Stimulated activated CD8-positive, alpha-beta memory T cell treated with anti-CD3 and anti-CD28 coated beads, Interleukin-4, amount 100 ng/mL, for 1 hour (primary cell): ENCODE data around the gene BMAL1.
"Not testable (repeated sequence)": the region's sequence is repeated elsewhere in the genome, so short reads cannot be mapped to it uniquely, and the experiment has no call there.

ENCODE experiments used
- DNase-seq, 2 donors: peaks; one replicate each; pipeline ENCODE4 v3.0.0-alpha.2; 2020; ENCODE audit warnings: low read depth in 2 of 2, low spot score in 1 of 2

BMAL1 gene

DNA sequence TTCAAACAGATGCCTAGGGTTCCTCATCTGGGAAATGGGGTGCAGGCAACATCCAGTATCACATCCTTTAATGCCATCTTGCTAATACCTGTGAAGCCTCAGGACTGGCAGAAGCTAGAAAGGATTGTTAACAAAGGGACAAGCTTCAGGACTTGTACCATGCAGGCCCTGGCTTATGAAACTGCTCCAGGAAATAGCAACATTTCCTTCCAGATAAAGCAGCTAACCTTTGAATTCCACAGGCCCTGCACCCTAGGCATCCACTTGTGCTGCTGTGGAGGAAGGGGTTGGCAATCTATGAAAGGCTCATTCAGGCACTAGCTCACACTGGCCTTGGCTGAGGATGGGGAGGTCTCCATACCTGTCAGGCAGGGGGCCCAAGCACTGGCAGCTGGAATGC lies 98.2 kb downstream of the BMAL1 start:
- DNase-seq: no peak

GRCh38 chr11:13376402-13376801 lies 98.8 kb downstream of the BMAL1 start:
- no peak for DNase-seq

- no peak for DNase-seq
These were observed 99.2 kb downstream of the BMAL1 start for GRCh38 chr11:13376838-13377237.

DNA sequence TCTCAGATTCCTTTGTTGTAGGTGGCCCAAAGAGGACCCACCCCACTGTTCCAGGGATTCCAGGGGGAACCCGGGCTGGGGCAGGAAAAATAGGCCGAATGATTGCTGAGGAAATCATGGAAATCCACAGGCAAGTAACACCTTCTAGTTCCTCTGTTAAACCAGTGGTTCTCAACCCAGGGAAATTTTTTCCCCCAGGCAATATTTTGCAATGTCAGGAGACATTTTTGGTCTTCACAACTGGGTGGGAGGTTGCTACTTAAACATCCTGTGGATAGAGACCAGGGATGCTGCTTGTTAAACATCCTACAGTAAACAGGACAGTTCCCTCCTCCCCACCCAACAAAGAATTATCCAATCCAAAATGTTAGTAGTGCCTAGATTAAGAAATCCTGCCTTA lies 100.7 kb downstream of the BMAL1 start:
- no peak for DNase-seq

DNA sequence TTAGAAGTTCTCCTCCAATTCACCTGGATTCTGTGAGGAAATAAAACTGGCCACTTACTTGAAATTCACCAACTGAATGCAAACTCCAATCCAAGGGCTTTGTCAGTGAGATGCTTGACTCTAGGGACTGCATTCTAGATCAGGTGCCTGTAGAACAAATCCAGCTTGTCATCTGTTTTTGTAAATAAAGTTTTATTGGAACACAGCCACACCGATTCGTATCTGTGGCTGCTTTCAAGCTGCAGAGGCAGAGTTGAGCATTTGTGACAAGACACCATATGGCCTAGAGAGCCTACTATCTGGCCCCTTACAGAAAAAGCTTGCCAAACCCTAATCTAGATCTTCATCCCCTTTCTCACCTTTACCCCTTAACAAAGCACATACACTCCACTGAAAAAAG lies 103.1 kb downstream of the BMAL1 start:
- DNase-seq: no peak

- no peak for DNase-seq
These were observed 105.2 kb downstream of the BMAL1 start for GRCh38 chr11:13382751-13383150.

- no peak for DNase-seq
These were observed 107.5 kb downstream of the BMAL1 start for GRCh38 chr11:13384908-13385640.

GRCh38 chr11:13386567-13386966 lies 109.0 kb downstream of the BMAL1 start:
- DNase-seq: no peak

DNA sequence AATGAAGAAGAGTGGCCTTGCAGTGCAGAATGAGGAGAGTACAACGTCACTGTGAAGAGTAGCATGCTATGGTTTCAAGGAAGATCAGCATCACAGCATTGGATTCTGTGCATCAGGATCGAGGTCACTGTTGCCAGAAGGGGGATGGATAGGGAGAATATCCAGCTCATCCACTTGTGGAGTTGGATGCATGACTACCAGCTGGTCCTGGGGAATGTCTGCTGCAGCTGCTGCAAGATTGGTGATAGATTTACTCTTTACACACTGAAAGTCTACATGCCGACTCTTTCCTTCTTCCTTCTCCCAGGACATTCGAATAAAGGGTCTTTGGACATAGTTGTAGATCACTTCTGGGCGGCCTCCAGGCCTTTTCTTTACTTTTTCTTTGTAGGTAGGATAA lies 111.2 kb downstream of the BMAL1 start:
- DNase-seq: no peak

GRCh38 chr11:13391217-13391616 lies 113.6 kb downstream of the BMAL1 start:
- DNase-seq: no peak

DNA sequence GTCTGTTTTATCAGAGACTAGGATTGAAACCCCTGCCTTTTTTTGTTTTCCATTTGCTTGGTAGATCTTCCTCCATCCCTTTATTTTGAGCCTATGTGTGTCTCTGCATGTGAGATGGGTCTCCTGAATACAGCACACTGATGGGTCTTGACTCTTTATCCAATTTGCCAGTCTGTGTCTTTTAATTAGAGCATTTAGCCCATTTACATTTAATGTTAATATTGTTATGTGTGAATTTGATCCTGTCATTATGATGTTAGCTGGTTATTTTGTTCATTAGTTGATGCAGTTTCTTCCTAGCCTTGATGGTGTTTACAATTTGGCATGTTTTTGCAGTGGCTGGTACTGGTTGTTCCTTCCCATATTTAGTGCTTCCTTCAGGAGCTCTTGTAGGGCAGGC lies 120.7 kb downstream of the BMAL1 start:
- not testable (repeated sequence) for DNase-seq

DNA sequence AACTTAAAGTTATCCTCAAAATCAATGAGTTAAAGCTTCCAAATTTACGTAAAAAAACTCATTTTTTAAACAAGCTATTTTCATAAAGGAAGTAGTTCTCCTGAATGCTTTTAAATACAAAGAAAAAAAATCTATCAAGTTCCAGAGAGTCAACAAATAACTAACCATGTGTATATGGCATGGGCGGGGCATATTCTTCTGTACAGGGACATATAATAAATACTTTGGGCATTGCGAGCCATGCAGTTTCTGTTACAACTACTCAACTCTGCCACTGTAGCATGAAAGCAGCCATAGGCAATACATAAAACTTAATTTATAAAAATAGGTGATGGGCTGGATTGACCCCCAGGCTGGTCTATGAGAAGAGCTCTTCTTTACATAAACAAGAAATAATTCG lies 127.6 kb downstream of the BMAL1 start:
- no peak for DNase-seq

DNA sequence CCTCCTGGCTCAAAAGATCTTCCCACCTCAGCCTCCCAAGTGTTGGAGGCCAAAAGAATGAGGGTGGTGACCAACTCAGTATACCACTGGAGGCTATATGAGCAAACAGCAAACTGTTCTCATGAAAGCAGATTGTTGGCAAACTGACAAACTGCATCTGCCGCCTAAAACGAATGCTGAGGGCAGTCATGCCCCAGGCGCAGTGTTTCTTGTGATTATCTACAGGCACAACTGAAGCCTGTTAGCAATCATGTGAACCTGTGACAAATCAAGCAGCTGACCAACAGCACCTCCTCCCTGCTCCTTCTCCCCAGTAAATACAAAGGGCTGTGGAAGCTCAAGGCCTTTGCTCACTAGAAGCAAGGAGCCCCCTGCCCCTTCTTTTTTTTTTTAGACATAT lies 137.6 kb downstream of the BMAL1 start:
- DNase-seq: no peak

DNA sequence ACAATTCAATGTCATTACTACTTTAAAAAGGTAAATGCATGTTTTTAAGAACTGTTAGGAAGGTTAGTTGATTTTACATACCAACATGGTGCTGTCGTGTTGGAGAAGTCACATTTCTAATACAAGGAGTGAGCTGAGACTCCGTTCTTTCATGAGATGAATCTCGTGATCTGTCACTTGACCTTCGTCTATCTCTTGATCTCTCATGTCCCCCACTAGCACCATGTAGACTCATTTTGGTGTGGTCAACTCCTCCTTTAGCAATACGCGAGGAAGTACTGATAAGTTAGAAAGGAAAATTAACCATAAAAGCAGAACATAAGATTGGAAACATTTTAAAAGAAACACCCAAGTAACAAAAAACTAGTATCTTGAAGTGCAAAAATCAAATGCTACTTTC lies 144.0 kb downstream of the BMAL1 start:
- no peak for DNase-seq

- no peak for DNase-seq
These were observed 145.8 kb downstream of the BMAL1 start for GRCh38 chr11:13423372-13423771.

- DNase-seq: no peak
These were observed 149.8 kb downstream of the BMAL1 start for GRCh38 chr11:13427440-13427839.

DNA sequence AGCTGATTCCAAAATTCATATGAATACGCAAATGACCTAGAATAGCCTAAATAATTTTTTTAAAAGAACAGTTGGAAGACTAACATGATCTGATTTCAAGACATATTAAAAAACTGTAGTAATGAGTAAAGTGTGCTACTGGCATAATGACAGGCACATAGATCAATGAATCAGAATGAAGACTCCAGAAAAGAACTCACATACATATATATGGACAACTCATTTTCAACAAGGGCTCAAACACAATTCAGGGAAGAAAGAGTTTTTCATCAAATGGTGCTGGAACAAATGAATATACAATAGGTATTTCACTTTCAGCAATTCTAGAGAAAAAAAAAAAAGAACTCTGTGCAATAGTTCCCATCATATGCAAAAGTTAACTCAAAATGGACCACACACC lies 151.7 kb downstream of the BMAL1 start:
- DNase-seq: no peak

- no peak for DNase-seq
These were observed 152.2 kb downstream of the BMAL1 start for GRCh38 chr11:13429836-13430235.

DNA sequence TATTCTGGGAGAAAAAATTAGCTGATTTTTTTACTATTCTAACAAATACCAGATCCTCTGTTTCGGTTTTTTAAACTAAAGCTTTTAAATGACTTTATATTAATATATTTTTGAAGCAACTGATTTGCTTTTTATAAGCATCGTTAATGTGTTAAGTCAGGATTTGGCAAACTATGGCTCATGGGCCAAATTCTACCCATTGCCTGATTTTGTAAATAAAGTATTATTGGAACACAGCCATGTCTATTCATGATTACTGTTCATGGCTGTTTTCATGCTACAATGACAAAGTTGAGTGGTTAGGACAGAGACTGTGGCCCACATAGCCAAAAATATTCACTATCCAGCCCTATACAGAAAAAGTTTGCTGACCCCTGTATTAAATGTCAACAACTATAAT lies 155.8 kb downstream of the BMAL1 start:
- DNase-seq: no peak

DNA sequence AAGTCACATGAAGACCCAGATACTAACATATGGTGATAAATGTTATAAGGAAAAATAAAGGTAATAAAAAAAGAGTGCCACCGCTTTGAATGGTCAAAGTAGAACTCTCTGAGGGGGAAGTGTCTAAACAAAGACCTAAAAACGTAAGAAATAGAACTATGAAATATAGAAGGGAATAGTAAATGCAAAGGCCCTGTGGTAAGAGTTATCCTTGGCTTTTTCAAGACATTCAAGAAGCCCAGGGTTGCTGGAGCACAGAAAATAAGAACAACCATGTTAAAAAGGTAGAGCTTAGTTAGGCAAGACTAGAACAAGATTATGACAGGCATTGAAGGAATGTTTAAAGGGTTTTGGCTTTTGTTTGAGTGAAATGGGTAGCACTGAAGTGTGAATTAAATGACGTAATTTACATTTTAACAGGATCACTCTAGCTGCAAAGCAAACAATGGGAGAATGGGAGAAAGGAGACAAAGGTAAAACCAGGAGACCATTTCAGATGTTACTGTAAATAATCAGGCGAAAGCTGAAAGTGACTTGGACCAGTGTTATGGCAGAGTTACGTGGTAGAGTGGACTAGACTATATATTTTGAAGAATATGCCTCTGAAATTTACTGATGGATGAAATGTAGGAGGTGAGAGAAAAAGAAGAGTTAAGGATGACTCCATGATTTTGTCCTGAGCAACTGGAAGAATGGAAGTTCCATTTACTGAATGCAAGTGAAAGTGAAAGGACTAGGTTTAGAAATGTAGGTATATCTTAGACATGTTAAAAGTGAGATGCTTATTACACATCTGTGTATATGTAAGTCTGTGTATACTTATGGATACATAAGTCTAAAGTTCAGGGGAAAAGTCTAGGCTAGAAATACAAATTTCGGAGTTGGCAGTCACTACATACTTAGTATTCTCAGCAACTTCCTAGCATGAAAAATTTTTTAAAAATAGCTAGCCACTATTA lies 156.9 kb downstream of the BMAL1 start:
- DNase-seq: no peak

DNA sequence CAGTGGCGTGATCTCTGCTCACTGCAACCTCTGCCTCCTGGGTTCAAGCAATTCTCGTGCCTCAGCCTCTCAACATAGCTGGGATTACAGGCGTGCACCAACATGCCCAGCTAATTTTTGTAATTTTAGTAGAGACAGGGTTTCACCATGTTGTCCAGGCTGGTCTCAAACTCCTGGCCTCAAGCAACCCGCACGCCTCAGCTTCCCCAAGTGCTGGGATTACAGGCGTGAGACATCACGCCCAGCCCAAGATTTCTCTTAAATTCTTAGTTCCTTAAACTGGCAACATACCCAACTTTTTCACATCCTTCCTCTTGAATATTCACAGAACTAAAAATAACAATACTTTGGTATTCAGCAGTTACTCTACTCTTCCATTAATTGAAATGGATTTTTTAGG lies 159.2 kb downstream of the BMAL1 start:
- DNase-seq: not testable (repeated sequence)
